Testis (tissue), 3 donors: ENCODE data around the gene LBX2. TPM values are rescaled to one million over a fixed set of nuclear protein-coding genes. Genes with fewer than 3 reads are reported as not detected.
"Not testable (repeated sequence)": the region's sequence is repeated elsewhere in the genome, so short reads cannot be mapped to it uniquely, and the experiment has no call there.

Experiments
- DNase-seq: peaks from one replicate; pipeline ENCODE4 v3.0.0-alpha.2; 2019
- H3K27ac ChIP-seq, 2 donors: fragments of 200-600 bp; sonication (generic); one replicate each; pipeline ENCODE4 v1.5.1; 2019
- H3K27me3 ChIP-seq: fragments of 200-600 bp; sonication (generic); one replicate; pipeline ENCODE4 v1.5.1; 2019
- H3K36me3 ChIP-seq: fragments of 200-600 bp; sonication (generic); one replicate; pipeline ENCODE4 v1.5.1; 2017; ENCODE audit warnings: low read depth; ENCODE audit errors: missing control alignments
- H3K4me1 ChIP-seq: fragments of 200-600 bp; sonication (generic); one replicate; pipeline ENCODE4 v1.5.1; 2019
- H3K4me3 ChIP-seq, 2 donors: fragments of 200-600 bp; sonication (generic); one replicate each; pipeline ENCODE4 v1.5.1; 2017 to 2019
- H3K9me3 ChIP-seq: fragments of 200-600 bp; sonication (generic); one replicate; pipeline ENCODE4 v1.5.1; 2017
- CTCF ChIP-seq, 3 experiments: fragments of 450-650 bp in 2 of 3; fragments of 200-600 bp in 1 of 3; sonication (generic) in 1 of 3; IDR thresholded peaks; one replicate each; pipeline ENCODE4 v1.5.1; 2016 to 2019; ENCODE audit warnings: antibody characterized with exemption in 3 of 3, mild to moderate bottlenecking in 2 of 3, moderate library complexity in 1 of 3
- POLR2A ChIP-seq: fragments of 450-650 bp; IDR thresholded peaks from one replicate; pipeline ENCODE4 v1.6.1; 2017; ENCODE audit warnings: antibody characterized with exemption, mild to moderate bottlenecking, moderate library complexity
- WGBS, 2 donors: methylation state at CpG; one replicate each; pipeline ENCODE4 v1.1.5; 2018; 5-methylcytosine and 5-hydroxymethylcytosine counted together
- intact Hi-C: fragments of 100-400 bp; cut with DNase I; formaldehyde crosslinking; loops from one replicate; pipeline ENCODE4 v1.15.1; 2023; ENCODE audit warnings: low total_unique reads
- polyA plus RNA-seq: library from polyadenylated mRNA; stranded (reverse); fragments of 350-450 nt; fragmentation: Illumina TruSeq; extraction: RNeasy Lipid Tissue Mini Kit (QIAGEN cat#74804); gene quantifications from one replicate; pipeline ENCODE4 v1.2.3, GENCODE V29; 2014; ENCODE audit warnings: low read depth, low replicate concordance; ENCODE audit not compliant: insufficient read depth
- total RNA-seq, 2 donors: library from RNA; depleted of rRNA; stranded (reverse); fragments of >200 nt; gene quantifications; one replicate each; pipeline ENCODE4 v1.2.3, GENCODE V29; 2016

The LBX2 gene
- total and polyA plus RNA-seq, 3 donors from 2014 or later = 0.33 to 1.4 TPM; not detected in 1

DNA sequence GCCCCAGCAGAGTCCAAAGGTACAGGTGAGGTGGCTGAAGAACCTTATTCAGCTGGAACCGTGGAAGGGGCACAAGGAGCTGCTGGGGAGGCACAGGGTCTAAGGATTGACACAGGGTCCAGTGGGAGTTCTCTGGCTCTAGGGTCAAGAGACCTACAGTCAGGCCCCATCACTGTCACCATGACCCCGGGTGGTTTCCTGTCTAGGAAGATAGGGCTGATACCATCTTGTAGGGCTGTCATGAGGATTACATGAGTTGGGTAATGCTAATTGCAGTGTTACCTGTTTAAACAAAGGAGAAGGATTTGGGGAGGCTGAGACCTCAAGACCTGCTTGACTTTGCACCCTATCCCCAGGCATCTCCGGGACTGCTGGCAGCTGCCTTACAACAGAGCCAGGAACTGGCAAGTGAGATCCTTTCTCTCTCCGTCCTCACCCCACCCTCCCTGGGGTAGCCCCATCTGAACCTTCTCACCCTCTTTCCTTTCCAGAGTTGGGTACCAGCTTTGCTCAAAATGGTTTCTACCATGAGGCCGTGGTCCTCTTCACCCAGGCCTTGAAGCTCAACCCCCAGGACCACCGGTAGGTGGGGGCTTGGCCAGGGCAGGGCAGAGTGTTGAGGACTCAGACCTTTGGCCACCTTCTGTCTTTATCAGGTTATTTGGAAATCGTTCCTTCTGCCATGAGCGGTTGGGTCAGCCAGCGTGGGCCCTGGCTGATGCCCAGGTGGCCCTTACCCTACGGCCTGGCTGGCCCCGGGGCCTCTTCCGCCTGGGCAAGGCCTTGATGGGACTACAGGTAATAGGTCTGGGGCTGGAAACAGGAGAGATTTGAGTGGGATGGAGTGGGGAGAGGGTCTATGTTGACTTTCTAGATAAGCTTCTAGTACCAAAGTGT is 7.5 kb downstream of the LBX2 start:
- Histone ChIP-seq H3K9me3 (no peaks in the 10 kb centered on the region), H3K4me1 (no peaks in the 10 kb centered on the region), H3K4me3 (no peak overlapping the region), H3K36me3 (no peaks in the 10 kb centered on the region), H3K27ac (no peak overlapping the region), H3K27me3 (no peaks in the 10 kb centered on the region)
- 94 to 95% methylated on average over 11 to 12 of the region's 12 CpGs for WGBS, 2 donors
- TF ChIP-seq POLR2A = no peak
- TF ChIP-seq CTCF (IDR thresholded peaks at IDR 0.05) = no peak
- intact Hi-C loops = no loop called here
- DNase-seq = no peak

- no peaks in the 10 kb centered on the region for H3K4me1 ChIP-seq
- H3K4me3 ChIP-seq = no peak overlapping the region
- WGBS, 2 donors = 92 to 100% methylated on average over 2 to 9 of the region's 9 CpGs
- no peaks in the 10 kb centered on the region for H3K36me3 ChIP-seq
- no peak for DNase-seq
- no peak overlapping the region for H3K27ac ChIP-seq
- TF ChIP-seq CTCF (IDR thresholded peaks at IDR 0.05) = no peak
- no peak for TF ChIP-seq POLR2A
- H3K27me3 ChIP-seq = no peaks in the 10 kb centered on the region
- no peaks in the 10 kb centered on the region for H3K9me3 ChIP-seq
- intact Hi-C loops = loop anchor here (10.0 kb wide), 1 partner anchor 95 kb away; no protein-coding TSS in a partner anchor
These were observed 9.5 kb downstream of the LBX2 start for GRCh38 chr2:74489906-74490305.

DNA sequence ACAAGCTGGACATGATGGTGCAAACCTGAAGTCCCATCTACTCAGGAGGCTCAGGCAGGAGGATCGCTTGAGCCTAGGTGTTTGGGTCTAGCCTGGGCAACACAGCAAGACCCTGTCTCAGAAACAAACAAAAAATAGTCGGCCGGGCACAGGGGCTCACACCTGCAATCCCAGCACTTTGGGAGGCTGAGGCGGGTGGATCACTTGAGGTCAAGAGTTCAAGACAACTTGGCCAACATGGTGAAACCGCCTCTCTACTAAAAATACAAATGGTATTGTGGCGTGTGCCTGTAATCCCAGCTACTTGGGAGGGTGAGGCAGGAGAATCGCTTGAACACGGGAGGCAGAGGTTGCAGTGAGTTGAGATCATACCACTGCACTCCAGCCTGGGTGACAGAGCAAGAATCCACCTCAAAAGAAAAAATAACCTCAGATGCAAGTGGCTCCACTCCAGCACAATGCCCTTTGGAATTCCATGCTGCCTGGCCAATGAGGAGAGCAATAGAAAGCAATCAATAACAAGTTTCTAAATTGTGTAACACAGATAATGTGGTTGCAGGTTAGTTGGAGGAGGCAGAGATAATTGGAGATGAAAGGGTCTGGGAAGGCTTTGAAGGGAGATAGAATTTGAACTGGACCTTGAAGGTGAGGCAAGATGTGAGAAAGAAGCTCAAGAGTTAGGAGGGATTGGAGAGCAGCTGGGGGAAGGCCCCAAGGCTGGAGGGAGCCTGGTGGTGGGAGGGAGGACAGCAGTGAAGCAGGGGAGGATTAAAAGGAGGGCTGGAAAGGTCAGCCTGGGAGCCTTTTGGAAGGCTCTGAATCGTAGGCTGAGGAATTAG is 10.5 kb downstream of the LBX2 start:
- DNase-seq = no peak
- no peaks in the 10 kb centered on the region for H3K36me3 ChIP-seq
- 86% methylated on average over 9 of the region's 9 CpGs for WGBS, 2 donors
- peaks cover 3% of the 10 kb centered on the region for H3K4me1 ChIP-seq
- TF ChIP-seq CTCF (IDR thresholded peaks at IDR 0.05) = no peak
- TF ChIP-seq POLR2A = no peak
- no peak overlapping the region for H3K4me3 ChIP-seq
- H3K27me3 ChIP-seq = no peaks in the 10 kb centered on the region
- intact Hi-C loops = loop anchor here (10.0 kb wide), 1 partner anchor 96 kb away; no protein-coding TSS in a partner anchor
- no peak overlapping the region for H3K27ac ChIP-seq
- H3K9me3 ChIP-seq = no peaks in the 10 kb centered on the region

GRCh38 chr2:74486141-74486540 is 13.3 kb downstream of the LBX2 start:
- no peak overlapping the region for H3K4me3 ChIP-seq
- WGBS, 2 donors = 90 to 91% methylated on average over 2 of the region's 2 CpGs
- no peak for TF ChIP-seq POLR2A
- no peak for TF ChIP-seq CTCF (IDR thresholded peaks at IDR 0.05)
- peaks cover 18% of the 10 kb centered on the region for H3K4me1 ChIP-seq
- H3K36me3 ChIP-seq = no peaks in the 10 kb centered on the region
- H3K27me3 ChIP-seq = no peaks in the 10 kb centered on the region
- intact Hi-C loops = loop anchor here (10.0 kb wide), 1 partner anchor 99 kb away; no protein-coding TSS in a partner anchor
- no peak for DNase-seq
- H3K9me3 ChIP-seq = no peaks in the 10 kb centered on the region
- no peak overlapping the region for H3K27ac ChIP-seq

GRCh38 chr2:74483675-74484164 is 15.7 kb downstream of the LBX2 start:
- not testable (repeated sequence) for H3K36me3 ChIP-seq, H3K27ac ChIP-seq, H3K27me3 ChIP-seq, H3K9me3 ChIP-seq, DNase-seq
- Histone ChIP-seq H3K4me1 (peaks cover 20% of the 10 kb centered on the region), H3K4me3 (peak overlapping the region; percentile 87 to 90)
- intact Hi-C loops = loop anchor here (10.0 kb wide), 1 partner anchor 101 kb away; no protein-coding TSS in a partner anchor
- 52 to 62% methylated on average over 19 of the region's 19 CpGs for WGBS, 2 donors
